Measurements from ENCODE around the gene FLYWCH1.

DNA sequence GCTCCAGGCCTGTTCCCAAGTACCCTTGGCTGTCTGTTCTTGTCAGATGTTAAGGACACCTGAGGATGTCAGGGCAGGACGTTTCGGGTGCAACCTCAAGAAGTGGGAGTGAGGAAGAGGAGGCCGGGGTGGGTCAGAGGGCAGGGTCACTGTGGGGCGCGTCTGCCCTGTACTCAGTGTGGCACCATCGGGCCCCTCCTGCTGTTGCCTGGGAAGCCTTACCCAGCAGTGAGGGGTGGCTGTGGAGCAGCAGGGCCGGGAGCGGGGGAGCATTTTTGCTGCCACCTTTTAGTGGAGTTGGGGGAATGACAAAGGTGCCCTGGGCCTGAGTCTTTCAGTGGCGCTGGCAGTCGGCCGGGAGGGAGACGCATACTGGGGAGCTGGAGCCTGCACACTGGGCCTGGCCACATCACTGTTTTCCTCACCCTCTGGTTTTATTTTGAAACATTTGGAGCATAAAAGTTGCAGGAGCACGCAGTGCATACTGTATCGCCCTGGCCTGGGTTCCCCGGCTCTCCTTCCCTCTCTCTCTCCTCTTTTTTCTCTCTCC, 11.1 kb upstream of the FLYWCH1 start:
- no peak for TF ChIP-seq FOXK2 (IDR thresholded peaks at IDR 0.05)
- TF ChIP-seq BHLHE40 (IDR thresholded peaks at IDR 0.05; ENCODE audit: borderline replicate concordance): no peak
- no peak for TF ChIP-seq SP1 (IDR thresholded peaks at IDR 0.05)
- no peak for TF ChIP-seq ZNF384 (IDR thresholded peaks at IDR 0.05)
- no peak for TF ChIP-seq FOXM1 (IDR thresholded peaks at IDR 0.05; ENCODE audit: borderline replicate concordance)
- no peak for TF ChIP-seq FOXA1 (IDR thresholded peaks at IDR 0.05)
- TF ChIP-seq SUZ12 (IDR thresholded peaks at IDR 0.05): no peak
- TF ChIP-seq ARNT (IDR thresholded peaks at IDR 0.05): no peak
- no peak for TF ChIP-seq NFRKB (IDR thresholded peaks at IDR 0.05)
- TF ChIP-seq CTBP1 (IDR thresholded peaks at IDR 0.05; ENCODE audit: borderline replicate concordance): no peak
- no peak for TF ChIP-seq L3MBTL2 (conservative IDR thresholded peaks at IDR 0.05)
- no peak for TF ChIP-seq TARDBP (IDR thresholded peaks at IDR 0.05)
